ENCODE measurements around the gene RCOR1. TPM values are rescaled to one million over a fixed set of nuclear protein-coding genes. Genes with fewer than 3 reads are reported as not detected.
A peak's percentile ranks its signal among the peaks of the same experiment; 100 is the strongest.

The RCOR1 gene
- total RNA-seq, 4 donors from 2014 or later: 15.7 to 31.0 (median 25.8) TPM

DNA sequence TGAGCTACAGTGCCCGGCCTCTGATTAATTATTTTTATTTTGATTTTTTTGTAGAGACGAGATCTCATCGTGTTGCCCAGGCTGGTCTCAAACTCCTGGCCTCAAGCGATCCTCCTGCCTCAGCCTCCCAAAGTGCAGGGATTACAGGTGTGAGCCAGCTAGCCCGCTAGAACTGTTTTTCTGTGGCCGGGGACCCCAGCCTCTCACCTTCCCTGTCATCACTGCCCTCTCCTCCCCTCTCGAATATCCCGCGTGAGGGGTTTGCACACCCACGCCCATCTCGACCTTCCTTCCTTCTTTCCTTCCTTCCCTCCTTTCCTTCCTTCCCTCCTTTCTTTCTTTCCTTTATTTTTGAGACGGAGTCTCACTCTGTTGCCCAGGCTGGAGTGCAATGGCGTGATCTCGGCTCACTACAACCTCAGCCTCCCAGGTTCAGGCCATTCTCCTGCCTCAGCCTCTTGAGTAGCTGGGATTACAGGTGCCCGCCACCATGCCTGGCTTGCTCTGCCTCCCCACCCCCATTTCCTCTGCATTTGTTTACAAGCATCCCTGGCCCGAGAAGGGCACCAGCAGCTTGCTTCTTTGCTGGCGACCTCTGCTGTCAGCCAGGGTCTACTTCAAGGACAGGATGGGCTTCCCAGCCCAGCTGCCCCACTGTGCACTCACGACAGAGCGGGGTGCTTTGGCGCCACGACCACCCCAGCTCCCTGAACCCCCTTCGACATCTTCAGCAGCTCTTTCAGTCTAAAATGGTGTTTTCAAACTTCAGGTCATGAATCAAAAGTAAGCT lies 180.5 kb downstream of the RCOR1 start:
- H3K9me3 ChIP-seq: no peaks in the 10 kb centered on the region
- H3K4me3 ChIP-seq: no peak overlapping the region
- H3K4me1 ChIP-seq: peaks cover 0 to 17% (median 3%) of the 10 kb centered on the region in 4 donors
- no peak for DNase-seq
- no peak overlapping the region for H3K27ac ChIP-seq
- intact Hi-C loops (cut with DNase I; ENCODE audit: low total_unique reads): loop anchor here (10.0 kb wide), 1 partner anchor 142 kb away; no protein-coding TSS in a partner anchor
- no peak for TF ChIP-seq EP300 (IDR thresholded peaks at IDR 0.05; ENCODE audit: low read depth)
- TF ChIP-seq, protein P1, sequence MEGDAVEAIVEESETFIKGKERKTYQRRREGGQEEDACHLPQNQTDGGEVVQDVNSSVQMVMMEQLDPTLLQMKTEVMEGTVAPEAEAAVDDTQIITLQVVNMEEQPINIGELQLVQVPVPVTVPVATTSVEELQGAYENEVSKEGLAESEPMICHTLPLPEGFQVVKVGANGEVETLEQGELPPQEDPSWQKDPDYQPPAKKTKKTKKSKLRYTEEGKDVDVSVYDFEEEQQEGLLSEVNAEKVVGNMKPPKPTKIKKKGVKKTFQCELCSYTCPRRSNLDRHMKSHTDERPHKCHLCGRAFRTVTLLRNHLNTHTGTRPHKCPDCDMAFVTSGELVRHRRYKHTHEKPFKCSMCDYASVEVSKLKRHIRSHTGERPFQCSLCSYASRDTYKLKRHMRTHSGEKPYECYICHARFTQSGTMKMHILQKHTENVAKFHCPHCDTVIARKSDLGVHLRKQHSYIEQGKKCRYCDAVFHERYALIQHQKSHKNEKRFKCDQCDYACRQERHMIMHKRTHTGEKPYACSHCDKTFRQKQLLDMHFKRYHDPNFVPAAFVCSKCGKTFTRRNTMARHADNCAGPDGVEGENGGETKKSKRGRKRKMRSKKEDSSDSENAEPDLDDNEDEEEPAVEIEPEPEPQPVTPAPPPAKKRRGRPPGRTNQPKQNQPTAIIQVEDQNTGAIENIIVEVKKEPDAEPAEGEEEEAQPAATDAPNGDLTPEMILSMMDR (IDR thresholded peaks at IDR 0.05): no peak
- no peak for TF ChIP-seq POLR2AphosphoS5 (IDR thresholded peaks at IDR 0.05)
- no peak for TF ChIP-seq POLR2A (IDR thresholded peaks at IDR 0.05)
- 79 to 86% methylated on average over 9 to 22 of the region's 22 CpGs for WGBS, 2 donors (ENCODE audit: low coverage in 1 of 2)
- in situ Hi-C loops (cut with MboI; ENCODE audit: low pct_ligation_motif_present in 1 of 4, low pct_unique_long_range_greater_than_20kb in 1 of 4, low sequenced_read_pairs in 3 of 4): loop anchor here in 2 of 4 donors (25.0 kb wide), 1 partner anchor 139 kb away; the partner anchor contains the start of gene AMN (in 2 of the 2)
- no peaks in the 10 kb centered on the region for H3K36me3 ChIP-seq
- H3K27me3 ChIP-seq: no peaks in the 10 kb centered on the region

DNA sequence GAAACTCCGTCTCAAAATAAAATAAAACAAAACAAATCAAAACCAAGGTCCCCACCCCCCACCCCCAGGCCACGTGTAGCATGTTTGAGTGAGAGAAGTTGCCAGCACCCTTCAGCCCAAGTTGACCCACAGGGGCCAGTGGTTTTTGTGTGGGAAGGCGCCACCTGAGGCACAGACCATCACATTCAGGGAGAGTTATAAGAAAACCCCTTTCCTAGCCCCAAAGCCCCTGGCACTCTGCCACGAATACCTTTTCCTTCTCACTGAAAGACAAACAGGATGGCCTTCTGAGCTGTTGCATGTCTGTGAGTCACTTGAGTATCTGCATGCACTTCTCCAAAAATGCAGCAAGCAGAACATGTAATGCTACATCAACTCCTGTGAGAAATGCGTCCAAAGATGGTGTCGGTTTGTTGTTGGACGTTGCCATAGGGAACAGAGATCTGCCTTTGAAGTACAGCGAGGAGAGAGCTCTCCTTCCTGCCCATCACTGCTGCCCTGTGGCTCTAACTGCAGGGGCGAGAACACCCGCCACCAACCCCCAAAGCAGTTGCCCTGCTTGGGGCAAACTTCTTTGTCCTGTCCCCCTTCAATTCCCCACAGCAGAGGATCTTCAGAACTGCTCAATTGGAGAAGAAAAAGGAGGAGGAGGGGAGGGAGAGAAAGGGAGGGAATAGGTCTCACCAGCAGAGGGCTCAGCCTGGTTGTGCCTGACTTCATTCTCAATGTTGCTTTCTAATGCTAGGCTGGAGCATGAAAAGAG lies 182.1 kb downstream of the RCOR1 start:
- H3K4me1 ChIP-seq: peaks cover 0 to 30% (median 12%) of the 10 kb centered on the region in 4 donors
- peak overlapping the region; percentile 2 to 86 (median 68) for H3K27ac ChIP-seq

DNA sequence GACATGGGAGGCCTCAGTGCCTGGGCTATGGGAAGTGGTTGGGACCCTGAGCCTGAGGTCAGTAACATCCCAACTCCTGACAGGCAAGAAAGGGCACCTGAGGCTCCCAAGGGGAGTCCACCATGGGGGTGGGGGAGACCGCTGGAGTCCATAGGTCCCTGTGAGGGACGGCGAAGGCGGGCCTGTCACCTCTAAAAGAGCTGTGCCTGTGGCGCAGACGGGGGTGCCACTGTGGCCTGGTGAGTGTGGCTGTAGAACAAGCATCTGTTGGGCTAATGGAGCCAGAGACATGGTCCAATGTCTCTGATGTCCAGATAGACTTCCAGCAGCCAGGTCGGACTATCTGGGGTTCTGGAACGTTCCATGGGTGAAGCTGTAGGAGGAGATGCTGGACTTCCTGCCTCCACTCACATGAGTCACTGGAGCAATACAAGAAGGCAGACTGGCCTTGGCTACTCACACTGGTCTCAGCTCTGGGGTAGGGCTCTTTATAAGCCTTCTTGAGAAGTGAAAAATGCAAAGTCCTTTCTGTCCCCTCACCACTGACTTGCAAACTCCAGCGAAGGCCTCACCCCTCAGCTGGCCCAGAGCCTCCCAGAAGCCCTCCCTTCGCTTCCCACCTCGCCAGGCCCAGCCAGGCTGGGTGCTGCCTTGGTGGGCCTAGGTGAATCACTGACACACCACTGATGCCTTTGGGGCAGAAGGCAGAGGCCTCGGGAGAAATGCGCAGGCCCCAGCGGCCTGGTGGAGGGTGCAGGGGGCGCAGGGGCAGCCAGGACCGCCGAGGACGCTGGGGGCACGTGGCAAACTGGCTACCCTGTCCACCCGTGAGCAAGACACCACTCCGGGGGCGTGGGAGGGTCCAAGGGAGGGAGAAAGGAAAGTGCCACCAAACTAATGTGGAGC lies 183.7 kb downstream of the RCOR1 start:
- intact Hi-C loops (cut with DNase I; ENCODE audit: low total_unique reads) (loop anchor here (10.0 kb wide), 1 partner anchor 139 kb away; no protein-coding TSS in a partner anchor), in situ Hi-C loops (cut with MboI; ENCODE audit: low pct_ligation_motif_present in 1 of 4, low pct_unique_long_range_greater_than_20kb in 1 of 4, low sequenced_read_pairs in 3 of 4) (no loop called here)
- Histone ChIP-seq H3K27me3 (no peaks in the 10 kb centered on the region), H3K4me1 (peaks cover 0 to 38% (median 13%) of the 10 kb centered on the region in 4 donors), H3K4me3 (peak overlapping the region in 1 of 4 donors; percentile 27), H3K9me3 (no peaks in the 10 kb centered on the region), H3K27ac (peak overlapping the region; percentile 83 to 86 (median 85)), H3K36me3 (no peaks in the 10 kb centered on the region)
- WGBS, 2 donors (ENCODE audit: low coverage in 1 of 2): 82% methylated on average over 22 of the region's 22 CpGs; no CpG with 5 or more reads in 1 of the 2 donors
- no peak for TF ChIP-seq EP300 (IDR thresholded peaks at IDR 0.05; ENCODE audit: low read depth)
- peak in 2 of 3 donors; percentile 20 to 81 for TF ChIP-seq POLR2AphosphoS5 (IDR thresholded peaks at IDR 0.05)
- peak; percentile 23 for TF ChIP-seq POLR2A (IDR thresholded peaks at IDR 0.05)
- TF ChIP-seq, protein P1 (IDR thresholded peaks at IDR 0.05): no peak
- peak; percentile 70 for DNase-seq

More for the DNA sequence above, 182.1 kb downstream of the RCOR1 start:
- Histone ChIP-seq H3K36me3 (no peaks in the 10 kb centered on the region), H3K4me3 (no peak overlapping the region), H3K27me3 (no peaks in the 10 kb centered on the region), H3K9me3 (no peaks in the 10 kb centered on the region)
- TF ChIP-seq, protein P1 (IDR thresholded peaks at IDR 0.05): peak; percentile 70 to 87 (median 71)
- no peak for TF ChIP-seq POLR2AphosphoS5 (IDR thresholded peaks at IDR 0.05)
- peak; percentile 64 for DNase-seq
- WGBS, 2 donors (ENCODE audit: low coverage in 1 of 2): 37 to 38% methylated on average over 2 to 10 of the region's 10 CpGs
- intact Hi-C loops (cut with DNase I; ENCODE audit: low total_unique reads) (loop anchor here (10.0 kb wide), 1 partner anchor 140 kb away; no protein-coding TSS in a partner anchor), in situ Hi-C loops (cut with MboI; ENCODE audit: low pct_ligation_motif_present in 1 of 4, low pct_unique_long_range_greater_than_20kb in 1 of 4, low sequenced_read_pairs in 3 of 4) (loop anchor here in 2 of 4 donors (25.0 kb wide), 1 partner anchor 138 kb away; the partner anchor contains the start of gene AMN (in 2 of the 2))

Measured in transverse colon (tissue), 4 donors.